Naive thymus-derived CD8-positive, alpha-beta T cell (primary cell): Measurements from ENCODE around the gene RGS19. TPM values are rescaled to one million over a fixed set of nuclear protein-coding genes. Genes with fewer than 3 reads are reported as not detected.

ENCODE experiments used
- microRNA-seq: library from miRNA; unstranded; fragments of <30 nt; microRNA quantifications from one replicate; pipeline ENCODE4 v1.2.0, GENCODE V29; 2022; ENCODE audit warnings: borderline microRNAs expressed
- polyA plus RNA-seq, 3 donors: library from polyadenylated mRNA; unstranded; fragments of 300-500 nt; fragmentation: Illumina TruSeq; gene quantifications; one replicate each; pipeline ENCODE4 v1.2.3, GENCODE V29; 2021
- total RNA-seq, 8 experiments: library from RNA in 2 of 8; stranded (reverse) in 2 of 8; gene quantifications; one replicate each; pipeline ENCODE4 v1.2.3 and lab custom pipeline; 2021 to 2026

Gene RGS19
- total and polyA plus RNA-seq, 5 experiments from 2014 or later: 16.9 to 67.5 (median 50.9) TPM

Small RNA genes within 50 kb of the gene (microRNA-seq; reads per million reads assigned to microRNA genes)
- gene MIR6813: not detected

Other genes with a start within 250 kb of the RGS19 start
- gene ZBTB46, start 248.3 kb downstream of the RGS19 start, total RNA-seq: not detected
- under 1 TPM; 0.06 to 0.08 (median 0.06) TPM for gene ZBTB46, start 248.3 kb downstream of the RGS19 start, polyA plus RNA-seq
- not detected for gene ABHD16B, start 218.0 kb downstream of the RGS19 start, total RNA-seq
- under 1 TPM; 0.29 to 0.60 (median 0.57) TPM for gene ABHD16B, start 218.0 kb downstream of the RGS19 start, polyA plus RNA-seq
- gene TPD52L2, start 214.2 kb downstream of the RGS19 start, total RNA-seq: 10 to 100 TPM; 39.3 to 42.0 TPM
- gene TPD52L2, start 214.2 kb downstream of the RGS19 start, polyA plus RNA-seq: 10 to 100 TPM; 56.4 to 79.0 (median 68.3) TPM
- 10 to 100 TPM; 51.8 to 52.9 TPM for gene DNAJC5, start 184.4 kb downstream of the RGS19 start, total RNA-seq
- 1 to 10 TPM; 4.7 to 7.1 (median 6.7) TPM for gene DNAJC5, start 184.4 kb downstream of the RGS19 start, polyA plus RNA-seq
- 10 to 100 TPM; 48.2 to 50.9 TPM for gene UCKL1, start 123.1 kb downstream of the RGS19 start, total RNA-seq
- gene UCKL1, start 123.1 kb downstream of the RGS19 start, polyA plus RNA-seq: 10 to 100 TPM; 19.8 to 28.3 (median 21.0) TPM
- 10 to 100 TPM; 17.7 to 19.4 TPM for gene ZNF512B, start 109.6 kb downstream of the RGS19 start, total RNA-seq
- gene ZNF512B, start 109.6 kb downstream of the RGS19 start, polyA plus RNA-seq: 1 to 10 TPM in 1 of 3 donors, under 1 TPM in 2; 0.57 to 1.5 (median 0.59) TPM
- gene SAMD10, start 99.9 kb downstream of the RGS19 start, total RNA-seq: 1 to 10 TPM; 7.7 to 9.3 TPM
- 10 to 100 TPM in 1 of 3 donors, 1 to 10 TPM in 2; 7.4 to 15.4 (median 8.9) TPM for gene SAMD10, start 99.9 kb downstream of the RGS19 start, polyA plus RNA-seq
- 10 to 100 TPM; 91.1 to 93.3 TPM for gene PRPF6, start 98.4 kb downstream of the RGS19 start, total RNA-seq
- gene PRPF6, start 98.4 kb downstream of the RGS19 start, polyA plus RNA-seq: 100 to 1,000 TPM in 1 of 3 donors, 10 to 100 TPM in 2; 67.2 to 110 (median 85.9) TPM
- gene C20orf204, start 43.3 kb downstream of the RGS19 start, total RNA-seq: 1 to 10 TPM; 5.6 to 5.8 TPM
- gene C20orf204, start 43.3 kb downstream of the RGS19 start, polyA plus RNA-seq: under 1 TPM in 1 of 3 donors, not detected in 2; 0.54 TPM
- not detected for gene SOX18, start 29.9 kb downstream of the RGS19 start, total RNA-seq
- gene SOX18, start 29.9 kb downstream of the RGS19 start, polyA plus RNA-seq: not detected
- 10 to 100 TPM; 42.0 to 42.7 TPM for gene TCEA2, start 16.3 kb downstream of the RGS19 start, total RNA-seq
- 10 to 100 TPM; 22.5 to 33.0 (median 32.1) TPM for gene TCEA2, start 16.3 kb downstream of the RGS19 start, polyA plus RNA-seq
- gene OPRL1, start 564 bp upstream of the RGS19 start, total RNA-seq: 1 to 10 TPM in 1 of 2 experiments, under 1 TPM in 1; 0.91 to 1.1 TPM
- 1 to 10 TPM in 1 of 3 donors, under 1 TPM in 2; 0.77 to 1.6 (median 0.82) TPM for gene OPRL1, start 564 bp upstream of the RGS19 start, polyA plus RNA-seq
- gene LKAAEAR1, start 4.9 kb upstream of the RGS19 start, total RNA-seq: not detected
- 1 to 10 TPM in 1 of 3 donors, under 1 TPM in 1, not detected in 1; 0.63 to 1.1 TPM for gene LKAAEAR1, start 4.9 kb upstream of the RGS19 start, polyA plus RNA-seq
- not detected for gene NPBWR2, start 28.0 kb upstream of the RGS19 start, total RNA-seq
- gene NPBWR2, start 28.0 kb upstream of the RGS19 start, polyA plus RNA-seq: not detected
- not detected for gene MYT1, start 84.9 kb upstream of the RGS19 start, total RNA-seq
- gene MYT1, start 84.9 kb upstream of the RGS19 start, polyA plus RNA-seq: not detected
- 100 to 1,000 TPM; 229 to 231 TPM for gene PCMTD2, start 176.2 kb upstream of the RGS19 start, total RNA-seq
- gene PCMTD2, start 176.2 kb upstream of the RGS19 start, polyA plus RNA-seq: 10 to 100 TPM; 63.1 to 80.2 (median 74.4) TPM